Panc1 (cell line): ENCODE results near the gene TOM1L1. TPM values are rescaled to one million over a fixed set of nuclear protein-coding genes. Genes with fewer than 3 reads are reported as not detected.

Experiments used
- ATAC-seq: fragments of 200-7000 bp; cut with Tn5 transposase; 2 replicates; pipeline ENCODE4 v1.9.1; 2020; ENCODE audit warnings: mild to moderate bottlenecking, moderate library complexity
- Bru-seq: library from RNA; stranded (reverse); fragments of 400-500 nt; gene quantifications from one replicate; lab custom pipeline; 2021; lab: Mats Ljungman, UMichigan
- BruChase-seq, 2 experiments: library from RNA; stranded (reverse); fragments of 400-500 nt; gene quantifications; one replicate each; lab custom pipeline; 2021; lab: Mats Ljungman, UMichigan
- BruUV-seq: library from RNA; stranded (reverse); fragments of 400-500 nt; replicated peaks from 2 replicates; lab custom pipeline; 2021; lab: Mats Ljungman, UMichigan
- CTCF ChIA-PET: fragments of 300-600 bp; sonication (Branson Sonifier 250); formaldehyde crosslinking; loops from one replicate; lab custom pipeline; 2022; ENCODE audit warnings: antibody characterized with exemption; lab: Charles Lee
- POLR2A ChIA-PET: fragments of 300-600 bp; sonication (Branson Sonifier 250); formaldehyde crosslinking; loops from one replicate; lab custom pipeline; 2022; ENCODE audit warnings: antibody characterized with exemption; lab: Charles Lee
- DNase-seq: peaks from one replicate; pipeline ENCODE4 v3.0.0-alpha.2; 2010; ENCODE audit warnings: low read depth, low spot score
- H3K27ac ChIP-seq: 2 replicates; pipeline ENCODE4 v1.5.1; 2011; ENCODE audit warnings: mild to moderate bottlenecking, low read length, inconsistent platforms
- H3K27me3 ChIP-seq: fragments of 200-500 bp; sonication (Bioruptor generic); 2 replicates; pipeline ENCODE4 v1.6.0; 2014; ENCODE audit warnings: low read length, inconsistent platforms; ENCODE audit not compliant: control insufficient read depth, insufficient read depth
- H3K36me3 ChIP-seq: fragments of 200-500 bp; sonication (Bioruptor generic); 2 replicates; pipeline ENCODE4 v1.5.1; 2014; ENCODE audit warnings: inconsistent platforms, mild to moderate bottlenecking, low read length, moderate library complexity; ENCODE audit not compliant: control insufficient read depth, insufficient read depth
- H3K4me1 ChIP-seq: 2 replicates; pipeline ENCODE4 v1.5.1; 2011; ENCODE audit warnings: inconsistent platforms, mild to moderate bottlenecking, low read length, moderate library complexity; ENCODE audit not compliant: control insufficient read depth, insufficient read depth
- H3K4me3 ChIP-seq, 2 experiments: 2 replicates each; pipeline ENCODE4 v1.5.1; 2011 to 2012; ENCODE audit warnings: low read depth in 2 of 2, low read length in 2 of 2, mild to moderate bottlenecking in 2 of 2, inconsistent platforms in 1 of 2, moderate library complexity in 1 of 2
- H3K9me3 ChIP-seq: fragments of 200-500 bp; sonication (Bioruptor generic); 2 replicates; pipeline ENCODE4 v1.5.1; 2014; ENCODE audit warnings: low read depth, mild to moderate bottlenecking, inconsistent platforms, low read length, moderate library complexity; ENCODE audit not compliant: control insufficient read depth, insufficient read depth
- CTCF ChIP-seq: fragments of 450-650 bp; IDR thresholded peaks from 2 replicates; pipeline ENCODE4 v1.5.1; 2017; ENCODE audit warnings: mild to moderate bottlenecking
- POLR2AphosphoS5 ChIP-seq: IDR thresholded peaks from 2 replicates; pipeline ENCODE4 v1.6.1; 2012; ENCODE audit warnings: mild to moderate bottlenecking, low read depth, low read length, moderate library complexity
- REST ChIP-seq, 2 experiments: IDR thresholded peaks; 2 replicates each; pipeline ENCODE4 v1.6.1; 2011 to 2012; ENCODE audit warnings: low read depth in 2 of 2, control low read depth in 1 of 2, low read length in 1 of 2, mild to moderate bottlenecking in 1 of 2, moderate library complexity in 1 of 2; ENCODE audit not compliant: insufficient read depth in 1 of 2
- SIN3A ChIP-seq: IDR thresholded peaks from 2 replicates; pipeline ENCODE4 v1.6.1; 2012; ENCODE audit warnings: low read depth, mild to moderate bottlenecking, low read length, moderate library complexity, borderline replicate concordance; ENCODE audit not compliant: insufficient read depth
- TCF7L2 ChIP-seq: IDR thresholded peaks from 2 replicates; pipeline ENCODE4 v1.6.1; 2011; ENCODE audit warnings: mild to moderate bottlenecking, low read depth, low read length, inconsistent platforms
- in situ Hi-C: cut with HindIII; loops from 2 replicates; pipeline ENCODE4 v1.10.0; 2016; ENCODE audit warnings: low sequenced_read_pairs, low pct_unique_long_range_greater_than_20kb
- intact Hi-C: fragments of 100-400 bp; cut with micrococcal nuclease; formaldehyde crosslinking; loops from one replicate; pipeline ENCODE4 v1.10.0; 2022; ENCODE audit not compliant: unreplicated experiment
- long read RNA-seq: library from polyadenylated mRNA; unstranded; transcript quantifications from one replicate; pipeline ENCODE4 v2.0.0, GENCODE V29; 2021; ENCODE audit not compliant: unreplicated experiment
- polyA plus RNA-seq: library from polyadenylated mRNA; unstranded; fragments of >200 nt; gene quantifications from one replicate; pipeline ENCODE4 v1.2.1, GENCODE V29; 2012; ENCODE audit warnings: missing spikeins; ENCODE audit not compliant: insufficient read length
- total RNA-seq: library from RNA; stranded (reverse); gene quantifications from one replicate; pipeline ENCODE4 v1.2.1, GENCODE V29; 2021; ENCODE audit not compliant: unreplicated experiment

The TOM1L1 gene
- 53.9 TPM for total RNA-seq
- 31.9 TPM for polyA plus RNA-seq
- percentile 85 among the genes with signal in this experiment for Bru-seq, nascent RNA
- BruChase-seq, experiment 1, labeled RNA remaining after a 2-hour chase, result percentile 81 among the genes with signal in this experiment
- BruChase-seq, experiment 2, labeled RNA remaining after a 6-hour chase, result percentile 77 among the genes with signal in this experiment
- long read RNA-seq, transcript TOM1L1-202 (16 exons, 2,228 nt), result minor isoform, 6 of 109 reads
- long read RNA-seq, transcript TOM1L1-221 (16 exons, 2,507 nt), result major isoform, 46 of 109 reads
- long read RNA-seq, transcript TOM1L1-220 (10 exons, 1,849 nt), result minor isoform, 11 of 109 reads
- long read RNA-seq, partial matches to known transcripts, result 9 of 109 reads
- long read RNA-seq, other reads (novel, unspliced or antisense), result 32 of 109 reads

GRCh38 chr17:54900457-54901229 is at the start of gene TOM1L1:
TOM1L1 (plus strand) TSS chr17:54900852; CDS start chr17:54900866, 14 bp downstream.
- TF ChIP-seq TCF7L2 (peak; percentile 96), CTCF (peak; percentile 40), SIN3A (0 out of 2 replicates have a peak, but pooled peaks have one; percentile 27), REST (IDR thresholded peaks at IDR 0.05; ENCODE audit: insufficient read depth in 1 of 2, low read depth in 2 of 2, low read length in 1 of 2) (no peak), POLR2AphosphoS5 (peak; percentile 30; the same call in 1 of the 2 replicates)
- in situ Hi-C loops (no loop called here), intact Hi-C loops (no loop called here)
- H3K27me3 ChIP-seq, result no peaks in the 10 kb centered on the region
- BruUV-seq, result no TSS peak
- ATAC-seq, result peak; percentile 99
- ChIA-PET CTCF (no interaction called here), POLR2A (interaction anchor here (0.5 to 0.6 kb wide), 2 partner anchors 89 to 304 kb away, joined by 6 to 10 read pairs; no protein-coding TSS in a partner anchor)
- H3K4me3 ChIP-seq, result peak within 1 kb of the TSS; percentile 92 to 97
- DNase-seq, result no peak
- peak within 1 kb of the TSS; percentile 94 for H3K27ac ChIP-seq
- no peaks in the 10 kb centered on the region for H3K9me3 ChIP-seq
- peaks cover 13% of the 10 kb centered on the region for H3K4me1 ChIP-seq
- peaks cover 12% of the 10 kb centered on the region for H3K36me3 ChIP-seq

DNA sequence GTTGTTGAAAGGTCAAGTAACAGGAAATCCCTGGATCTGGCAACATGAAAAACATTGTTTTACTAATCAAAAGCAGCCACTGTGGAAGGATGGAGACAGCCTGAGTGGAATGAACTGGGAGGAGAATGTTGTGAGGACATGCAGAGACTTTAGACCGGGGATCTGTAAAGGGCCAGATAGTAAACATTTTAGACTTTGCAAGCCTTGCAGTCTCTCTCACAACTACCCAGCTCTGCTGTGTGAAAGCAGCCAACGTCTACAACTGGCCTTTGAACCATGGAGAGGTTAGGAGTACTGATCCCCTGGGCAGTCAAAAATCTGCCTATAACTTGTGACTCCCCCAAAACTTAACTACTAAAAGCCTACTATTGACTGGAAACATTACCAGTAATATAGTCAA is 41.5 kb upstream of the TOM1L1 start:
- Histone ChIP-seq H3K4me3 (no peak overlapping the region), H3K9me3 (no peaks in the 10 kb centered on the region; the same call in 1 of the 2 replicates), H3K27me3 (no peaks in the 10 kb centered on the region), H3K27ac (no peak overlapping the region), H3K4me1 (no peaks in the 10 kb centered on the region), H3K36me3 (no peaks in the 10 kb centered on the region)
- CTCF ChIA-PET, result no interaction called here
- ATAC-seq (no peak), DNase-seq (no peak)
- intact Hi-C loops, result no loop called here
- in situ Hi-C loops, result no loop called here
- BruUV-seq, result no TSS peak
- POLR2A ChIA-PET, result no interaction called here
- TF ChIP-seq TCF7L2 (no peak), CTCF (no peak), POLR2AphosphoS5 (no peak), REST (IDR thresholded peaks at IDR 0.05; ENCODE audit: insufficient read depth in 1 of 2, low read depth in 2 of 2, low read length in 1 of 2) (no peak), SIN3A (no peak)
